NCI-H2227 (cell line): Measurements from ENCODE around the gene CDC6.

Experiments used
- DNase-seq: peaks from one replicate; lab custom pipeline; 2025; ENCODE audit not compliant: unreplicated experiment; lab: John Stamatoyannopoulos, UW

The CDC6 gene

GRCh38 chr17:40340327-40340726 is 52.6 kb downstream of the CDC6 start:
- DNase-seq = no peak

GRCh38 chr17:40340880-40341807 is 53.5 kb downstream of the CDC6 start:
- DNase-seq = peak; percentile 92

- peak; percentile 81 for DNase-seq
Measured at GRCh38 chr17:40341808-40342503, 54.3 kb downstream of the CDC6 start.

- DNase-seq = peak; percentile 36
Measured at GRCh38 chr17:40342504-40343218, 55.0 kb downstream of the CDC6 start.

GRCh38 chr17:40343219-40344119 is 55.8 kb downstream of the CDC6 start:
- DNase-seq = peak; percentile 33

GRCh38 chr17:40344421-40345160 is 56.9 kb downstream of the CDC6 start:
- DNase-seq = no peak

- peak; percentile 61 for DNase-seq
Measured at GRCh38 chr17:40345161-40345993, 57.7 kb downstream of the CDC6 start.

- no peak for DNase-seq
Measured at GRCh38 chr17:40345994-40346764, 58.5 kb downstream of the CDC6 start.

GRCh38 chr17:40346765-40347158 is 59.1 kb downstream of the CDC6 start:
- DNase-seq = no peak

GRCh38 chr17:40347319-40348135 is 59.8 kb downstream of the CDC6 start:
- DNase-seq = no peak

GRCh38 chr17:40348136-40348504 is 60.4 kb downstream of the CDC6 start:
- DNase-seq = no peak

GRCh38 chr17:40348562-40349476 is 61.1 kb downstream of the CDC6 start:
- DNase-seq = peak; percentile 15

- peak; percentile 47 for DNase-seq
Measured at GRCh38 chr17:40349477-40349894, 61.8 kb downstream of the CDC6 start.

GRCh38 chr17:40349895-40350688 is 62.4 kb downstream of the CDC6 start:
- peak; percentile 96 for DNase-seq

- DNase-seq = peak; percentile 89
Measured at GRCh38 chr17:40350689-40351358, 63.1 kb downstream of the CDC6 start.
